Mucosa of stomach (tissue), 1 donor: ENCODE results near the gene EEA1.

Experiments
- H3K27me3 ChIP-seq: one replicate; pipeline ENCODE4 v1.7.0; 2013; ENCODE audit warnings: mild to moderate bottlenecking, low read length; ENCODE audit not compliant: control insufficient read depth, insufficient read depth
- H3K36me3 ChIP-seq: one replicate; pipeline ENCODE4 v1.7.0; 2013; ENCODE audit warnings: low read length; ENCODE audit not compliant: control insufficient read depth, insufficient read depth
- H3K4me1 ChIP-seq: one replicate; pipeline ENCODE4 v1.7.0; 2013; ENCODE audit warnings: mild to moderate bottlenecking, low read length; ENCODE audit not compliant: control insufficient read depth, insufficient read depth
- H3K4me3 ChIP-seq: one replicate; pipeline ENCODE4 v1.7.0; 2013; ENCODE audit warnings: low read length
- H3K9ac ChIP-seq: one replicate; pipeline ENCODE4 v1.7.0; 2013; ENCODE audit warnings: mild to moderate bottlenecking, low read length, moderate library complexity
- H3K9me3 ChIP-seq: one replicate; pipeline ENCODE4 v1.7.0; 2013; ENCODE audit warnings: mild to moderate bottlenecking, low read length, moderate library complexity; ENCODE audit not compliant: control insufficient read depth
- donor health status: Pancreatic carcinoma.

EEA1 gene

GRCh38 chr12:92866418-92866817 is 62.7 kb downstream of the EEA1 start:
- Histone ChIP-seq H3K36me3 (no peaks in the 10 kb centered on the region), H3K27me3 (no peaks in the 10 kb centered on the region), H3K9me3 (no peaks in the 10 kb centered on the region), H3K4me1 (no peaks in the 10 kb centered on the region), H3K9ac (no peak overlapping the region), H3K4me3 (no peak overlapping the region)

- Histone ChIP-seq H3K27me3 (no peaks in the 10 kb centered on the region), H3K4me1 (no peaks in the 10 kb centered on the region), H3K9me3 (no peaks in the 10 kb centered on the region), H3K4me3 (no peak overlapping the region), H3K9ac (no peak overlapping the region), H3K36me3 (no peaks in the 10 kb centered on the region)
These were observed 65.8 kb downstream of the EEA1 start for GRCh38 chr12:92863251-92863650.

GRCh38 chr12:92861381-92861780 is 67.7 kb downstream of the EEA1 start:
- Histone ChIP-seq H3K36me3 (no peaks in the 10 kb centered on the region), H3K4me3 (no peak overlapping the region), H3K9ac (no peak overlapping the region), H3K27me3 (no peaks in the 10 kb centered on the region), H3K4me1 (no peaks in the 10 kb centered on the region), H3K9me3 (no peaks in the 10 kb centered on the region)

- H3K36me3 ChIP-seq = no peaks in the 10 kb centered on the region
- H3K4me1 ChIP-seq = no peaks in the 10 kb centered on the region
- H3K4me3 ChIP-seq = no peak overlapping the region
- no peaks in the 10 kb centered on the region for H3K27me3 ChIP-seq
- H3K9me3 ChIP-seq = no peaks in the 10 kb centered on the region
- no peak overlapping the region for H3K9ac ChIP-seq
These were observed 68.6 kb downstream of the EEA1 start for GRCh38 chr12:92860521-92860920.

- Histone ChIP-seq H3K9me3 (no peaks in the 10 kb centered on the region), H3K4me1 (no peaks in the 10 kb centered on the region), H3K27me3 (no peaks in the 10 kb centered on the region), H3K9ac (no peak overlapping the region), H3K4me3 (no peak overlapping the region), H3K36me3 (no peaks in the 10 kb centered on the region)
These were observed 69.3 kb downstream of the EEA1 start for GRCh38 chr12:92859650-92860386.

GRCh38 chr12:92857818-92858217 is 71.3 kb downstream of the EEA1 start:
- Histone ChIP-seq H3K4me3 (no peak overlapping the region), H3K36me3 (no peaks in the 10 kb centered on the region), H3K4me1 (no peaks in the 10 kb centered on the region), H3K9me3 (no peaks in the 10 kb centered on the region), H3K27me3 (no peaks in the 10 kb centered on the region), H3K9ac (no peak overlapping the region)

GRCh38 chr12:92854344-92854743 is 74.8 kb downstream of the EEA1 start:
- Histone ChIP-seq H3K9ac (no peak overlapping the region), H3K4me1 (no peaks in the 10 kb centered on the region), H3K4me3 (no peak overlapping the region), H3K27me3 (no peaks in the 10 kb centered on the region), H3K36me3 (no peaks in the 10 kb centered on the region), H3K9me3 (no peaks in the 10 kb centered on the region)

- Histone ChIP-seq H3K4me3 (no peak overlapping the region), H3K27me3 (no peaks in the 10 kb centered on the region), H3K9me3 (no peaks in the 10 kb centered on the region), H3K4me1 (peaks cover 4% of the 10 kb centered on the region), H3K36me3 (no peaks in the 10 kb centered on the region), H3K9ac (no peak overlapping the region)
These were observed 80.4 kb downstream of the EEA1 start for GRCh38 chr12:92848740-92849139.

GRCh38 chr12:92847368-92847767 is 81.7 kb downstream of the EEA1 start:
- H3K27me3 ChIP-seq = no peaks in the 10 kb centered on the region
- no peaks in the 10 kb centered on the region for H3K9me3 ChIP-seq
- no peaks in the 10 kb centered on the region for H3K36me3 ChIP-seq
- no peak overlapping the region for H3K9ac ChIP-seq
- peaks cover 4% of the 10 kb centered on the region for H3K4me1 ChIP-seq
- H3K4me3 ChIP-seq = no peak overlapping the region

GRCh38 chr12:92845329-92845728 is 83.8 kb downstream of the EEA1 start:
- no peaks in the 10 kb centered on the region for H3K36me3 ChIP-seq
- H3K4me3 ChIP-seq = no peak overlapping the region
- no peaks in the 10 kb centered on the region for H3K9me3 ChIP-seq
- no peak overlapping the region for H3K9ac ChIP-seq
- peaks cover 4% of the 10 kb centered on the region for H3K4me1 ChIP-seq
- no peaks in the 10 kb centered on the region for H3K27me3 ChIP-seq

- H3K4me3 ChIP-seq = no peak overlapping the region
- no peak overlapping the region for H3K9ac ChIP-seq
- no peaks in the 10 kb centered on the region for H3K27me3 ChIP-seq
- H3K9me3 ChIP-seq = no peaks in the 10 kb centered on the region
- H3K36me3 ChIP-seq = no peaks in the 10 kb centered on the region
- H3K4me1 ChIP-seq = peaks cover 4% of the 10 kb centered on the region
These were observed 84.8 kb downstream of the EEA1 start for GRCh38 chr12:92844151-92844763.

GRCh38 chr12:92829686-92830282 is 99.3 kb downstream of the EEA1 start:
- H3K27me3 ChIP-seq = no peaks in the 10 kb centered on the region
- H3K4me3 ChIP-seq = no peak overlapping the region
- no peak overlapping the region for H3K9ac ChIP-seq
- no peaks in the 10 kb centered on the region for H3K4me1 ChIP-seq
- H3K36me3 ChIP-seq = no peaks in the 10 kb centered on the region
- no peaks in the 10 kb centered on the region for H3K9me3 ChIP-seq
